ENCODE measurements around the gene UBE2D3. TPM values are rescaled to one million over a fixed set of nuclear protein-coding genes. Genes with fewer than 3 reads are reported as not detected.

The UBE2D3 gene
- total RNA-seq, 1 donor from 2014 or later = 327 TPM

DNA sequence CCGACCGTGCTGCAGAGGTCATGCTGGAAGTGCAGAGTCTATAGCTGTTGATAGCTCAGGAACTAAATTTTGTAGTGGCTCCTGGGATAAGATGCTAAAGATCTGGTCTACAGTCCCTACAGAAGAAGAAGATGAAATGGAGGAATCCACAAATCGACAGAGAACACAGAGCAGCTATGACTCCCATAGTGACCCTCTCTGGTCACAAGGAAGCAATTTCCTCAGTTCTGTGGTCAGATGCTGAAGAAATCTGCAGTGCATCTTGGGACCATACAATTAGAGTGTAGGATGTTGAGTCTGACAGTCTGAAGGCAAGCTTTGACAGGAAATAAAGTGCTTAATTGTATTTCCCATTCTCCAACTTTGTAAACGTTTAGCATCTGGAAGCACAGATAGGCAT is 75.4 kb downstream of the UBE2D3 start:
- H3K4me3 Mint-ChIP-seq = no peak overlapping the region
- H3K36me3 Mint-ChIP-seq (ENCODE audit: low read depth) = peaks cover 44% of the 10 kb centered on the region
- intact Hi-C loops (cut with micrococcal nuclease) = no loop called here
- peaks cover 19% of the 10 kb centered on the region for H3K4me1 Mint-ChIP-seq
- no peak overlapping the region for H3K27ac Mint-ChIP-seq
- DNase-seq (no peak), ATAC-seq (ENCODE audit: low read depth) (no peak)
- TF ChIP-seq, protein P1, sequence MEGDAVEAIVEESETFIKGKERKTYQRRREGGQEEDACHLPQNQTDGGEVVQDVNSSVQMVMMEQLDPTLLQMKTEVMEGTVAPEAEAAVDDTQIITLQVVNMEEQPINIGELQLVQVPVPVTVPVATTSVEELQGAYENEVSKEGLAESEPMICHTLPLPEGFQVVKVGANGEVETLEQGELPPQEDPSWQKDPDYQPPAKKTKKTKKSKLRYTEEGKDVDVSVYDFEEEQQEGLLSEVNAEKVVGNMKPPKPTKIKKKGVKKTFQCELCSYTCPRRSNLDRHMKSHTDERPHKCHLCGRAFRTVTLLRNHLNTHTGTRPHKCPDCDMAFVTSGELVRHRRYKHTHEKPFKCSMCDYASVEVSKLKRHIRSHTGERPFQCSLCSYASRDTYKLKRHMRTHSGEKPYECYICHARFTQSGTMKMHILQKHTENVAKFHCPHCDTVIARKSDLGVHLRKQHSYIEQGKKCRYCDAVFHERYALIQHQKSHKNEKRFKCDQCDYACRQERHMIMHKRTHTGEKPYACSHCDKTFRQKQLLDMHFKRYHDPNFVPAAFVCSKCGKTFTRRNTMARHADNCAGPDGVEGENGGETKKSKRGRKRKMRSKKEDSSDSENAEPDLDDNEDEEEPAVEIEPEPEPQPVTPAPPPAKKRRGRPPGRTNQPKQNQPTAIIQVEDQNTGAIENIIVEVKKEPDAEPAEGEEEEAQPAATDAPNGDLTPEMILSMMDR (IDR thresholded peaks at IDR 0.05) = no peak
- CTCF ChIA-PET = no interaction called here
- H3K9me3 Mint-ChIP-seq = no peaks in the 10 kb centered on the region
- POLR2A ChIA-PET = no interaction called here
- no peaks in the 10 kb centered on the region for H3K27me3 Mint-ChIP-seq

Other genes starting within 250 kb of the UBE2D3 start
- gene MANBA, start 66.6 kb downstream of the UBE2D3 start, total RNA-seq = 41.2 and 55.3 TPM in 2 replicates
- gene CISD2, start 41.4 kb upstream of the UBE2D3 start, total RNA-seq = 12.6 and 13.7 TPM in 2 replicates
- gene SLC9B1, start 192.2 kb upstream of the UBE2D3 start, total RNA-seq = 1.2 and 2.5 TPM in 2 replicates
- gene SLC9B2, start 249.2 kb upstream of the UBE2D3 start, total RNA-seq = 31.3 and 33.4 TPM in 2 replicates